OCI-LY3 (cell line): ENCODE data around the gene LMAN2L.

Experiments used
- H2AFZ ChIP-seq: fragments of 200-600, 300-600 bp; shearing (Covaris generic); 2 replicates; pipeline ENCODE4 v1.6.0; 2014; ENCODE audit warnings: antibody characterized with exemption, low read depth, low read length
- H3K27ac ChIP-seq: fragments of 200-600, 300-600 bp; sonication (generic); 2 replicates; pipeline ENCODE4 v1.5.1; 2014; ENCODE audit warnings: mild to moderate bottlenecking, low read length, moderate library complexity, mixed read lengths
- H3K27me3 ChIP-seq: fragments of 200-600, 300-600 bp; sonication (generic); 2 replicates; pipeline ENCODE4 v1.6.1; 2014; ENCODE audit warnings: low read depth, low read length, mixed read lengths
- H3K36me3 ChIP-seq: fragments of 200-600, 300-600 bp; sonication (generic); replicated peaks from 2 replicates; pipeline ENCODE3; 2014; ENCODE audit warnings: low read depth, low read length, mixed read lengths
- H3K4me1 ChIP-seq: fragments of 300-600, 200-600 bp; sonication (generic); 2 replicates; pipeline ENCODE4 v1.6.1; 2014; ENCODE audit warnings: low read length, mixed read lengths
- H3K4me2 ChIP-seq: fragments of 200-600, 300-600 bp; sonication (generic); 2 replicates; pipeline ENCODE4 v1.6.1; 2014; ENCODE audit warnings: low read length, mixed read lengths
- H3K4me3 ChIP-seq: fragments of 300-600, 200-600 bp; sonication (generic); 2 replicates; pipeline ENCODE4 v1.5.1; 2014; ENCODE audit warnings: antibody characterized with exemption, mild to moderate bottlenecking, low read length, moderate library complexity
- H3K79me2 ChIP-seq: fragments of 300-600, 200-600 bp; shearing (Covaris generic); 2 replicates; pipeline ENCODE4 v1.6.1; 2014; ENCODE audit warnings: mild to moderate bottlenecking, low read length, mixed read lengths
- H3K9ac ChIP-seq: fragments of 300-600, 200-600 bp; shearing (Covaris generic); 2 replicates; pipeline ENCODE4 v1.6.0; 2014; ENCODE audit warnings: mild to moderate bottlenecking, low read length, moderate library complexity
- H3K9me3 ChIP-seq: fragments of 200-600, 300-600 bp; shearing (Covaris generic); 2 replicates; pipeline ENCODE4 v1.6.1; 2014; ENCODE audit warnings: low read length, mixed read lengths; ENCODE audit not compliant: insufficient read depth
- H4K20me1 ChIP-seq: fragments of 200-600, 300-600 bp; sonication (generic); 2 replicates; pipeline ENCODE4 v1.6.1; 2016; ENCODE audit warnings: low read length, mixed read lengths; ENCODE audit not compliant: insufficient read depth
- EZH2phosphoT487 ChIP-seq: fragments of 200-600 bp; shearing (Covaris generic); IDR thresholded peaks from 2 replicates; pipeline ENCODE4 v1.6.1; 2018; ENCODE audit warnings: antibody characterized with exemption, mixed run types, low read depth
- TF ChIP-seq, protein P1 (sequence below): fragments of 200-600, 300-600 bp; sonication (generic); IDR thresholded peaks from 2 replicates; pipeline ENCODE4 v1.5.1; 2014; ENCODE audit warnings: antibody characterized with exemption, low read length, low read depth

LMAN2L gene

DNA sequence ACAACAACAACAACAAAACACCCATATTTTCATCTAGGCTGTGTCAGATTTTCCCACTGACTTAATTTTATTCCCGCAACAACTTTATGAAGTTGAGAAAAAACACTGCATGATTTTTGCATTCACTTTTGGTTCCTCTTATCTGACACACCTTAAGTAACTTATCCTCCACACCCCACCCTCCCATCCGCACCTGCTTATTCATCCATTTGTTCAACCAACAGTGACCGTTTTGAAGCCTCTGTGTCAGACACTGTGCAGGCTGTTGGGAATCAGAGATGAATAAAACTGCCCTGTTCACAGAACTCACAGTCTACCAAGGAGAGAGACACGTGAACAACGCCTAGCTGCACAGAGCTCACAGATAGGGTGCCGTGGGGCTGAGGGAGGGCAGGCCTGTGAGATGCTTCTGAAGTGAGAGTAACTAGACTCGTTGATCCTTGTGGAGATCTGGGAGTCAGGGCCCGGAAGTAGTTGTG lies 28.3 kb upstream of the LMAN2L start:
- H3K4me1 ChIP-seq: peaks cover 40% of the 10 kb centered on the region
- peak overlapping the region; percentile 80 for H3K4me2 ChIP-seq
- TF ChIP-seq, protein P1, sequence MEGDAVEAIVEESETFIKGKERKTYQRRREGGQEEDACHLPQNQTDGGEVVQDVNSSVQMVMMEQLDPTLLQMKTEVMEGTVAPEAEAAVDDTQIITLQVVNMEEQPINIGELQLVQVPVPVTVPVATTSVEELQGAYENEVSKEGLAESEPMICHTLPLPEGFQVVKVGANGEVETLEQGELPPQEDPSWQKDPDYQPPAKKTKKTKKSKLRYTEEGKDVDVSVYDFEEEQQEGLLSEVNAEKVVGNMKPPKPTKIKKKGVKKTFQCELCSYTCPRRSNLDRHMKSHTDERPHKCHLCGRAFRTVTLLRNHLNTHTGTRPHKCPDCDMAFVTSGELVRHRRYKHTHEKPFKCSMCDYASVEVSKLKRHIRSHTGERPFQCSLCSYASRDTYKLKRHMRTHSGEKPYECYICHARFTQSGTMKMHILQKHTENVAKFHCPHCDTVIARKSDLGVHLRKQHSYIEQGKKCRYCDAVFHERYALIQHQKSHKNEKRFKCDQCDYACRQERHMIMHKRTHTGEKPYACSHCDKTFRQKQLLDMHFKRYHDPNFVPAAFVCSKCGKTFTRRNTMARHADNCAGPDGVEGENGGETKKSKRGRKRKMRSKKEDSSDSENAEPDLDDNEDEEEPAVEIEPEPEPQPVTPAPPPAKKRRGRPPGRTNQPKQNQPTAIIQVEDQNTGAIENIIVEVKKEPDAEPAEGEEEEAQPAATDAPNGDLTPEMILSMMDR: no peak
- TF ChIP-seq EZH2phosphoT487: no peak
- peaks cover 17% of the 10 kb centered on the region for H3K79me2 ChIP-seq
- H3K9me3 ChIP-seq: no peaks in the 10 kb centered on the region
- no peaks in the 10 kb centered on the region for H4K20me1 ChIP-seq
- no peak overlapping the region for H3K27ac ChIP-seq
- H3K9ac ChIP-seq: no peak overlapping the region
- no peak overlapping the region for H2AFZ ChIP-seq
- H3K27me3 ChIP-seq: no peaks in the 10 kb centered on the region
- H3K4me3 ChIP-seq: peak overlapping the region; percentile 56
- H3K36me3 ChIP-seq: no peaks in the 10 kb centered on the region

DNA sequence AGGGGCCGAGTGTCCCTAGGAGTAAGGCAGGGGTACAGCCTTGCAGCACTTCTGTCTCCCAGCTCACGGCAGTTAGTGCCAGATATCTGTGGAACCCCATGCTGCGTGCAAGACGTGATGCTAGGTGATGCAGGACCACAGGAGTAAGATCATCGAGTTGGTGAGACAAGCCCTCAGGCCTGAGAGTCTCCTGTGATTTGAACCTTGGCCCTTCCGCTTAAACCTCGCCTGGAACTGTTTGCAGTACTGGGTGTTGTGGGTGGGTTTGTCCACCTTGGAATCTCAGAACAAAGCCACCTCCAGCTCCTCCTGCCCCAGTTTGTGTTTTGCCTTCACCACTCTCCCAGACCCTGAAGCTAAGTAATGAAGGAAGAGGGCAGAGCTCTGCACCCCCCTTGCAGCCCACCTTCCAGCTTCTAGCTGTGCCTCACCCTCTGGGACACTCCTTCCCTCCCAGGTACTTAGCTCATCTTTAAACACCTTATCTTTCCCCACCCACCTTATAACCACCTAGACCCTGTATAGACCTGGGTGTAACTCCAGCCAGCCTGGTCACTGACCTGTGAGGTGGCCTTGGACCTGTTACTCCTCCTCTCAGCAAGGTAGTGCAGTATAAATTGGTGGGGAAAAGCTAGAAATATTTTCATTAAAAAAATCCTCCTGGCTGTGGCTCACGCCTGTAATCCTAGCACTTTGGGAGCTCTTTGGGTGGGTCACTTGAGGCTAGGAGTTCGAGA lies 27.4 kb upstream of the LMAN2L start:
- H4K20me1 ChIP-seq: no peaks in the 10 kb centered on the region
- peaks cover 42% of the 10 kb centered on the region for H3K4me1 ChIP-seq
- H3K4me2 ChIP-seq: peak overlapping the region; percentile 80
- no peak overlapping the region for H2AFZ ChIP-seq
- peaks cover 18% of the 10 kb centered on the region for H3K79me2 ChIP-seq
- no peak for TF ChIP-seq EZH2phosphoT487
- TF ChIP-seq, protein P1: no peak
- H3K9ac ChIP-seq: no peak overlapping the region
- no peaks in the 10 kb centered on the region for H3K9me3 ChIP-seq
- no peak overlapping the region for H3K27ac ChIP-seq
- peak overlapping the region; percentile 56 for H3K4me3 ChIP-seq
- H3K27me3 ChIP-seq: no peaks in the 10 kb centered on the region
- H3K36me3 ChIP-seq: no peaks in the 10 kb centered on the region

DNA sequence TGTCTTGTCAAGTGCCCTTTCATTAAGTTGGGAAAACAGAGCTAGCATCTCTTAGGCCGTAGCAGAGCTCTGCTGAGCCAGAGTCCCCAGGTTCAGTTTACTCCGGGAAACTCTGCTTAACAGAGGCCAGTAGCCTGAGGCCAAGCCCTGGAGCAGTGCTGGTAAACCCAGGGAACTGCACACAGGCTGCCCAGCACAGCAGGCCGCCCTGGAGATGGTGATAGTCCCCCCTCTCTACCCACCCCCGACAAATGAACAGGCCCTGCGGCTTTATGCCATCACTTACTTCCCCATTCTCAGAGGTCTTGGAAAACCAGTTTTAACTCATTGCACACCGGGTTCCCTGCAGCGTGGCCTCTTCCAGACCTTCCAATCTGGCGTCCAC lies 24.4 kb upstream of the LMAN2L start:
- H2AFZ ChIP-seq: no peak overlapping the region
- TF ChIP-seq EZH2phosphoT487: no peak
- TF ChIP-seq, protein P1: no peak
- peaks cover 60% of the 10 kb centered on the region for H3K4me1 ChIP-seq
- peak overlapping the region; percentile 29; the same call in 1 of the 2 replicates for H3K9ac ChIP-seq
- no peaks in the 10 kb centered on the region for H4K20me1 ChIP-seq
- H3K9me3 ChIP-seq: no peaks in the 10 kb centered on the region
- H3K79me2 ChIP-seq: peaks cover 18% of the 10 kb centered on the region
- no peaks in the 10 kb centered on the region for H3K36me3 ChIP-seq
- H3K27me3 ChIP-seq: no peaks in the 10 kb centered on the region
- no peak overlapping the region for H3K27ac ChIP-seq
- peak overlapping the region; percentile 85 for H3K4me3 ChIP-seq
- H3K4me2 ChIP-seq: peak overlapping the region; percentile 85

DNA sequence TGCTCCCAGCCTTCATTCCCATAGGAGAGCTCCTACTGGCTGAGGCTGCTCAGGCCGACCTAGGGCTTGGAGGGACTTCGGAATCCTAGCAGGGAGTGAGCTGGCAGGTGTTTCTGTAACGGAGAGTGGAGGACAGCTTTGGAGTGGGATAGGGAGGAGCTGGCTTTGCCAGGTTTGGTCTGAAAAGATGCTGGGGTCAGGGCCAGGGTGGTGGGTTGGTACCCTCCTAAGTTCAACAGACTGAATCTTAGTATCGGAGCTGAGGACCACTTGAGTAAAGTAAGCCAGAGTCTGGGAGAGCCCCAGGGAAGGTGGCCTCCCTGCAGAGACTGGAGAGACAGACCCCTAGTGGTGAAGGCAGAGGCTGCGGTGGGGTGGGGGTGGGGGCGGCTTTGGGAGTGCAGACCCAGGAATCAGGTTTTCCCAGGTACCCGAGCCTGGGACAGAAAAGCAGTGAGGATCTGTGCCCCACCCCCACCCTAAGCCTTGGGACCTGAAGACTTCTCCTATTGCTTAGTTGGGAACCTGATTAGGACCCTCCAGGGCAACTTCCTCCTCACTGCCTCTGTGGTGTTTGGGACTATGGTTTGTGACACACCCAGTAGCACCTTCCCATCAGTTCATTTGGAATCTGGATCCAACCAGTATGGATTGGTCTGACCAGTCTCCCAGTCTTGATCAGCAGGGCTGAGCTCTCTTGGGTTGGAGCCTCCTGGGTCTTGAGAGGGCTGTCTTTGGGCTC lies 23.8 kb upstream of the LMAN2L start:
- peaks cover 59% of the 10 kb centered on the region for H3K4me1 ChIP-seq
- no peaks in the 10 kb centered on the region for H3K9me3 ChIP-seq
- peak overlapping the region; percentile 29; the same call in 1 of the 2 replicates for H3K9ac ChIP-seq
- no peaks in the 10 kb centered on the region for H3K36me3 ChIP-seq
- no peaks in the 10 kb centered on the region for H3K27me3 ChIP-seq
- H4K20me1 ChIP-seq: no peaks in the 10 kb centered on the region
- H3K4me2 ChIP-seq: peak overlapping the region; percentile 85
- H3K79me2 ChIP-seq: peaks cover 18% of the 10 kb centered on the region
- H3K4me3 ChIP-seq: peak overlapping the region; percentile 85
- TF ChIP-seq, protein P1: peak; percentile 47
- no peak for TF ChIP-seq EZH2phosphoT487
- no peak overlapping the region for H2AFZ ChIP-seq
- no peak overlapping the region for H3K27ac ChIP-seq
